Measurements from ENCODE around the gene TUBB. TPM values are rescaled to one million over a fixed set of nuclear protein-coding genes. Genes with fewer than 3 reads are reported as not detected.
A peak's percentile ranks its signal among the peaks of the same experiment; 100 is the strongest.

The TUBB gene
- total and polyA plus RNA-seq, 9 of the 15 experiments (the other 6 are each of a cell fraction or from before 2014, with no cell fraction given), result 971 to 2,870 (median 1,478) TPM

GRCh38 chr6:30740540-30740870, 20.4 kb downstream of the TUBB start:
- Histone ChIP-seq H3K27ac (ENCODE audit: extremely low read depth, low read depth, low read length) (no peak overlapping the region), H3K4me2 (ENCODE audit: insufficient read depth, low read length) (no peak overlapping the region), H3K9me1 (ENCODE audit: control insufficient read depth, insufficient read depth, low read length) (peaks cover 5% of the 10 kb centered on the region), H2AFZ (ENCODE audit: low read depth, low read length) (no peak overlapping the region), H3K9ac (ENCODE audit: insufficient read depth in 1 of 2, low read depth in 2 of 2, low read length in 2 of 2) (peak overlapping the region in 1 of 2 experiments; percentile 46; a peak in 1 of 4 replicates), H3K4me3 (no peak overlapping the region), H3K9me3 (replicated peaks; ENCODE audit: control insufficient read depth, insufficient read depth, low read depth, low read length) (no peaks in the 10 kb centered on the region), H4K20me1 (replicated peaks; ENCODE audit: control insufficient read depth, insufficient read depth, low read length) (peaks cover 4% of the 10 kb centered on the region; the same call in 1 of the 2 replicates), H3K27me3 (ENCODE audit: control insufficient read depth in 2 of 2, insufficient read depth in 2 of 2, low read length in 2 of 2) (no peaks in the 10 kb centered on the region), H3K4me1 (replicated peaks in 1 of 2; ENCODE audit: control insufficient read depth in 2 of 2, insufficient read depth in 2 of 2, low read length in 2 of 2) (peaks cover 41 to 52% of the 10 kb centered on the region in 2 experiments), H3K36me3 (ENCODE audit: control insufficient read depth, insufficient read depth, low read length) (peaks cover 56% of the 10 kb centered on the region), H3K79me2 (ENCODE audit: control insufficient read depth, insufficient read depth, low read length) (peaks cover 67% of the 10 kb centered on the region)
- 93% methylated on average over 2 of the region's 2 CpGs for WGBS (ENCODE audit: insufficient coverage, low coverage, missing lambda C conversion rate)
- POLR2A ChIA-PET, result interaction anchor here (0.7 to 1.7 kb wide), 8 partner anchors 10 to 140 kb away, joined by 3 to 9 read pairs (median 4); no protein-coding TSS in a partner anchor
- in situ Hi-C loops (cut with MboI) (loop anchor here (5.0 kb wide), 2 partner anchors 137 to 337 kb away; no protein-coding TSS in a partner anchor), intact Hi-C loops (cut with micrococcal nuclease) (loop anchor here (5.0 kb wide), 2 partner anchors 87 to 342 kb away; no protein-coding TSS in a partner anchor)
- no peak for FAIRE-seq
- DNase-seq (ENCODE audit: extremely low read depth in 1 of 4, low spot score in 3 of 4), result no peak
- no peak for ATAC-seq
- TF ChIP-seq CCNT2 (IDR thresholded peaks at IDR 0.05; ENCODE audit: borderline replicate concordance, extremely low read depth, insufficient read length, low read depth, low read length) (no peak), ZNF165 (CRISPR knock-in tag; IDR thresholded peaks at IDR 0.05; ENCODE audit: borderline replicate concordance) (no peak), IFI16 (CRISPR knock-in tag; IDR thresholded peaks at IDR 0.05) (no peak), GTF2A2 (tag; IDR thresholded peaks at IDR 0.05) (no peak), FOXJ3 (CRISPR knock-in tag; IDR thresholded peaks at IDR 0.05) (no peak), TOE1 (IDR thresholded peaks at IDR 0.05; ENCODE audit: borderline replicate concordance) (no peak), TOE1 (CRISPR knock-in tag; IDR thresholded peaks at IDR 0.05; ENCODE audit: borderline replicate concordance, low read depth) (no peak), ZBTB34 (CRISPR knock-in tag; IDR thresholded peaks at IDR 0.05) (no peak), ZNF778 (CRISPR knock-in tag; IDR thresholded peaks at IDR 0.05) (no peak), BRF2 (IDR thresholded peaks at IDR 0.05; ENCODE audit: borderline replicate concordance, insufficient read depth, insufficient read length) (no peak), BHLHE40 (IDR thresholded peaks at IDR 0.05; ENCODE audit: low read length) (no peak), RAD51 (IDR thresholded peaks at IDR 0.05; ENCODE audit: borderline replicate concordance, low read depth) (no peak), MEIS2 (IDR thresholded peaks at IDR 0.05; ENCODE audit: partially characterized antibody) (no peak), ZNF140 (CRISPR knock-in tag; IDR thresholded peaks at IDR 0.05) (no peak), CBFA2T3 (IDR thresholded peaks at IDR 0.05) (no peak), ZNF699 (CRISPR knock-in tag; IDR thresholded peaks at IDR 0.05; ENCODE audit: insufficient replicate concordance) (no peak), NCOA4 (IDR thresholded peaks at IDR 0.05; ENCODE audit: partially characterized antibody) (no peak), BRCA1 (IDR thresholded peaks at IDR 0.05) (no peak), BRCA1 (CRISPR knock-in tag; IDR thresholded peaks at IDR 0.05) (no peak)
- CTCF ChIA-PET (ENCODE audit: low intra/inter-chr PET ratio), result interaction anchor here (0.6 kb wide), 1 partner anchor 16 kb away, joined by 3 read pairs; no protein-coding TSS in a partner anchor
- no TSS peak for BruUV-seq (replicated peaks)

Measured in K562 (cell line).